K562 (cell line): ENCODE data around the gene RPL28. TPM values are rescaled to one million over a fixed set of nuclear protein-coding genes. Genes with fewer than 3 reads are reported as not detected.

Source experiments
- TRIM24 ChIP-seq, 2 experiments: fragments of 450-650 bp; IDR thresholded peaks; 2 replicates each; pipeline ENCODE4 v1.6.1; 2016
- ZNF133 ChIP-seq: fragments of 250-450 bp; sonication (Bioruptor Pico); IDR thresholded peaks from 2 replicates; pipeline ENCODE4 v1.4.0; 2020; ENCODE audit warnings: mild to moderate bottlenecking
- polyA plus RNA-seq, 8 experiments: library from polyadenylated mRNA; depleted of rRNA in 4 of 8; stranded (reverse) in 5 of 8; unstranded in 3 of 8; fragments of >200 nt; fragmentation: Nextera tagmentation in 2 of 8; fragmentation: Illumina TruSeq in 1 of 8; extraction: Ambion mirVana in 2 of 8; extraction: Trizol in 1 of 8; gene quantifications; 2 replicates each; pipeline versions ENCODE4 v1.2.1 to v1.2.3, GENCODE V29; 2011 to 2014; ENCODE audit warnings: inconsistent platforms in 1 of 8, missing spikeins in 1 of 8
- total RNA-seq, 7 experiments: library from RNA; depleted of rRNA in 6 of 7; stranded (reverse); fragments of >200 nt in 6 of 7; fragmentation: Illumina TruSeq in 2 of 7; extraction: Trizol in 2 of 7; gene quantifications; 2 replicates each; pipeline versions ENCODE4 v1.2.1 to v1.2.3, GENCODE V29; 2011 to 2021; ENCODE audit warnings: low replicate concordance in 1 of 7
- TF ChIP-seq, protein P1 (sequence below), 2 experiments: fragments of 450-650 bp in 1 of 2; sonication (generic) in 1 of 2; formaldehyde crosslinking in 1 of 2; IDR thresholded peaks in 1 of 2; conservative IDR thresholded peaks in 1 of 2; 2 replicates each; pipeline versions ENCODE4 v1.6.1 to v1.8.1; 2016 to 2023; ENCODE audit warnings: mild to moderate bottlenecking in 2 of 2, moderate library complexity in 2 of 2, inconsistent platforms in 1 of 2, missing genetic modification reagents in 1 of 2
- TF ChIP-seq, protein P2 (sequence below): fragments of 200-800 bp; sonication (Bioruptor generic); IDR thresholded peaks from 2 replicates; pipeline ENCODE4 v1.6.1; 2016; ENCODE audit warnings: missing genetic modification characterization, missing compliant biosample characterization
- TF ChIP-seq, protein P3 (sequence below): sonication (generic); formaldehyde crosslinking; IDR thresholded peaks from 2 replicates; pipeline ENCODE4 v1.8.0; 2022; ENCODE audit warnings: mild to moderate bottlenecking, missing genetic modification reagents

Gene RPL28
- total and polyA plus RNA-seq, 9 of the 15 experiments (the other 6 are each of a cell fraction or from before 2014, with no cell fraction given), result 124 to 3,106 (median 622) TPM

- no peak for TF ChIP-seq ZNF133 (CRISPR knock-in tag)
- TF ChIP-seq, protein P1, sequence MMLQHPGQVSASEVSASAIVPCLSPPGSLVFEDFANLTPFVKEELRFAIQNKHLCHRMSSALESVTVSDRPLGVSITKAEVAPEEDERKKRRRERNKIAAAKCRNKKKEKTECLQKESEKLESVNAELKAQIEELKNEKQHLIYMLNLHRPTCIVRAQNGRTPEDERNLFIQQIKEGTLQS (IDR thresholded peaks at IDR 0.05), result peak; percentile 82
- TF ChIP-seq, protein P1 (CRISPR knock-in tag; conservative IDR thresholded peaks at IDR 0.05), result no peak
- TF ChIP-seq, protein P2, sequence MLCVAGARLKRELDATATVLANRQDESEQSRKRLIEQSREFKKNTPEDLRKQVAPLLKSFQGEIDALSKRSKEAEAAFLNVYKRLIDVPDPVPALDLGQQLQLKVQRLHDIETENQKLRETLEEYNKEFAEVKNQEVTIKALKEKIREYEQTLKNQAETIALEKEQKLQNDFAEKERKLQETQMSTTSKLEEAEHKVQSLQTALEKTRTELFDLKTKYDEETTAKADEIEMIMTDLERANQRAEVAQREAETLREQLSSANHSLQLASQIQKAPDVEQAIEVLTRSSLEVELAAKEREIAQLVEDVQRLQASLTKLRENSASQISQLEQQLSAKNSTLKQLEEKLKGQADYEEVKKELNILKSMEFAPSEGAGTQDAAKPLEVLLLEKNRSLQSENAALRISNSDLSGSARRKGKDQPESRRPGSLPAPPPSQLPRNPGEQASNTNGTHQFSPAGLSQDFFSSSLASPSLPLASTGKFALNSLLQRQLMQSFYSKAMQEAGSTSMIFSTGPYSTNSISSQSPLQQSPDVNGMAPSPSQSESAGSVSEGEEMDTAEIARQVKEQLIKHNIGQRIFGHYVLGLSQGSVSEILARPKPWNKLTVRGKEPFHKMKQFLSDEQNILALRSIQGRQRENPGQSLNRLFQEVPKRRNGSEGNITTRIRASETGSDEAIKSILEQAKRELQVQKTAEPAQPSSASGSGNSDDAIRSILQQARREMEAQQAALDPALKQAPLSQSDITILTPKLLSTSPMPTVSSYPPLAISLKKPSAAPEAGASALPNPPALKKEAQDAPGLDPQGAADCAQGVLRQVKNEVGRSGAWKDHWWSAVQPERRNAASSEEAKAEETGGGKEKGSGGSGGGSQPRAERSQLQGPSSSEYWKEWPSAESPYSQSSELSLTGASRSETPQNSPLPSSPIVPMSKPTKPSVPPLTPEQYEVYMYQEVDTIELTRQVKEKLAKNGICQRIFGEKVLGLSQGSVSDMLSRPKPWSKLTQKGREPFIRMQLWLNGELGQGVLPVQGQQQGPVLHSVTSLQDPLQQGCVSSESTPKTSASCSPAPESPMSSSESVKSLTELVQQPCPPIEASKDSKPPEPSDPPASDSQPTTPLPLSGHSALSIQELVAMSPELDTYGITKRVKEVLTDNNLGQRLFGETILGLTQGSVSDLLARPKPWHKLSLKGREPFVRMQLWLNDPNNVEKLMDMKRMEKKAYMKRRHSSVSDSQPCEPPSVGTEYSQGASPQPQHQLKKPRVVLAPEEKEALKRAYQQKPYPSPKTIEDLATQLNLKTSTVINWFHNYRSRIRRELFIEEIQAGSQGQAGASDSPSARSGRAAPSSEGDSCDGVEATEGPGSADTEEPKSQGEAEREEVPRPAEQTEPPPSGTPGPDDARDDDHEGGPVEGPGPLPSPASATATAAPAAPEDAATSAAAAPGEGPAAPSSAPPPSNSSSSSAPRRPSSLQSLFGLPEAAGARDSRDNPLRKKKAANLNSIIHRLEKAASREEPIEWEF (CRISPR knock-in tag), result no peak
- TF ChIP-seq, protein P3, sequence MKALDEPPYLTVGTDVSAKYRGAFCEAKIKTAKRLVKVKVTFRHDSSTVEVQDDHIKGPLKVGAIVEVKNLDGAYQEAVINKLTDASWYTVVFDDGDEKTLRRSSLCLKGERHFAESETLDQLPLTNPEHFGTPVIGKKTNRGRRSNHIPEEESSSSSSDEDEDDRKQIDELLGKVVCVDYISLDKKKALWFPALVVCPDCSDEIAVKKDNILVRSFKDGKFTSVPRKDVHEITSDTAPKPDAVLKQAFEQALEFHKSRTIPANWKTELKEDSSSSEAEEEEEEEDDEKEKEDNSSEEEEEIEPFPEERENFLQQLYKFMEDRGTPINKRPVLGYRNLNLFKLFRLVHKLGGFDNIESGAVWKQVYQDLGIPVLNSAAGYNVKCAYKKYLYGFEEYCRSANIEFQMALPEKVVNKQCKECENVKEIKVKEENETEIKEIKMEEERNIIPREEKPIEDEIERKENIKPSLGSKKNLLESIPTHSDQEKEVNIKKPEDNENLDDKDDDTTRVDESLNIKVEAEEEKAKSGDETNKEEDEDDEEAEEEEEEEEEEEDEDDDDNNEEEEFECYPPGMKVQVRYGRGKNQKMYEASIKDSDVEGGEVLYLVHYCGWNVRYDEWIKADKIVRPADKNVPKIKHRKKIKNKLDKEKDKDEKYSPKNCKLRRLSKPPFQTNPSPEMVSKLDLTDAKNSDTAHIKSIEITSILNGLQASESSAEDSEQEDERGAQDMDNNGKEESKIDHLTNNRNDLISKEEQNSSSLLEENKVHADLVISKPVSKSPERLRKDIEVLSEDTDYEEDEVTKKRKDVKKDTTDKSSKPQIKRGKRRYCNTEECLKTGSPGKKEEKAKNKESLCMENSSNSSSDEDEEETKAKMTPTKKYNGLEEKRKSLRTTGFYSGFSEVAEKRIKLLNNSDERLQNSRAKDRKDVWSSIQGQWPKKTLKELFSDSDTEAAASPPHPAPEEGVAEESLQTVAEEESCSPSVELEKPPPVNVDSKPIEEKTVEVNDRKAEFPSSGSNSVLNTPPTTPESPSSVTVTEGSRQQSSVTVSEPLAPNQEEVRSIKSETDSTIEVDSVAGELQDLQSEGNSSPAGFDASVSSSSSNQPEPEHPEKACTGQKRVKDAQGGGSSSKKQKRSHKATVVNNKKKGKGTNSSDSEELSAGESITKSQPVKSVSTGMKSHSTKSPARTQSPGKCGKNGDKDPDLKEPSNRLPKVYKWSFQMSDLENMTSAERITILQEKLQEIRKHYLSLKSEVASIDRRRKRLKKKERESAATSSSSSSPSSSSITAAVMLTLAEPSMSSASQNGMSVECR (CRISPR knock-in tag), result no peak
- no peak; a peak in 1 of 4 replicates for TF ChIP-seq TRIM24 (IDR thresholded peaks at IDR 0.05)
Measured at GRCh38 chr19:55431183-55431582, 45.5 kb downstream of the RPL28 start (continued).
